Measurements from ENCODE around the gene SPPL3.
A peak's percentile ranks its signal among the peaks of the same experiment; 100 is the strongest.
"Not testable (repeated sequence)": the region's sequence is repeated elsewhere in the genome, so short reads cannot be mapped to it uniquely, and the experiment has no call there.

The SPPL3 gene

GRCh38 chr12:120741476-120742421 is 162.4 kb downstream of the SPPL3 start:
- no peak for DNase-seq (ENCODE audit: low read depth)

GRCh38 chr12:120740871-120741270 is 163.3 kb downstream of the SPPL3 start:
- DNase-seq (ENCODE audit: low read depth), result no peak

DNA sequence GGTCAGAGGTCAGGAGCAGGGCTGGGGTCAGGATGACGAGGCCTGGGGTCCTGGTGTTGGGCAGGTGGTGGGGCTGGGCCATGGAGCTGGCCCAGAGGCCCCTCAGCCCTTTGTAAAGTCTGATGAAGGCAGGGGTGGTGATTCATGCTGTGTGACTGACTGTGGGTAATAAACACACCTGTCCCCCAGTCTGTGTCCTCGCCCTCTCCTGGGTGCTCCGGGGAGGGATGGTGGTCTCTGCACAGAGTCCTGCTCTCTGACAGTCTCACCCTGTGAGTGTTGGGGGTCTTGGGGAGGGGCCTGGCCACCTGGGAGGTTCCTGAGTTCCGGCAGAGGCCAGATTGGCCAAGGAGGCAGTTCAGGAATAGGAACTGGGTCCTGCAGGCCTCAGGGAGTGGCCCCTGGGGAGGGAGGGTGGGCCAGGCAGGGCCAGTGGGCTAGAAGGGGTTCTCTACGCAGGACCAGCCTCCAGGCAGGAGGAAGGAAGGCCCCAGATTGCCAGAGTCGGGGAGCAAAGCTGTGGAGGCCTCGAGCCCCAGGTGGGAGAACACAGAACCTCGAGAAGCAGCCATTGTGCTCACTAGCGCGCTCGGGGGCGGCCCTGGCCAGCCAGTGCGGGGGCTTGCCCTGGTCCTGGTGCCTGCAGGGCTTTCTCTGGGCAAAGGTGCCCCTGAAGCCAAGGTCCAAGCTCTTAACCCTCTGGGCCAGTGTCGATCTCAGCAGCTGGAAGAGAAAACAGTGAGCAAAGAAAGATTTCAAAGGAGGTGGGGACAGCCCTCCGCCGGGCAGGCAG is 164.1 kb downstream of the SPPL3 start:
- no peak for DNase-seq (ENCODE audit: low read depth)

- DNase-seq (ENCODE audit: low read depth), result no peak
These were observed 165.0 kb downstream of the SPPL3 start for GRCh38 chr12:120739031-120739762.

DNA sequence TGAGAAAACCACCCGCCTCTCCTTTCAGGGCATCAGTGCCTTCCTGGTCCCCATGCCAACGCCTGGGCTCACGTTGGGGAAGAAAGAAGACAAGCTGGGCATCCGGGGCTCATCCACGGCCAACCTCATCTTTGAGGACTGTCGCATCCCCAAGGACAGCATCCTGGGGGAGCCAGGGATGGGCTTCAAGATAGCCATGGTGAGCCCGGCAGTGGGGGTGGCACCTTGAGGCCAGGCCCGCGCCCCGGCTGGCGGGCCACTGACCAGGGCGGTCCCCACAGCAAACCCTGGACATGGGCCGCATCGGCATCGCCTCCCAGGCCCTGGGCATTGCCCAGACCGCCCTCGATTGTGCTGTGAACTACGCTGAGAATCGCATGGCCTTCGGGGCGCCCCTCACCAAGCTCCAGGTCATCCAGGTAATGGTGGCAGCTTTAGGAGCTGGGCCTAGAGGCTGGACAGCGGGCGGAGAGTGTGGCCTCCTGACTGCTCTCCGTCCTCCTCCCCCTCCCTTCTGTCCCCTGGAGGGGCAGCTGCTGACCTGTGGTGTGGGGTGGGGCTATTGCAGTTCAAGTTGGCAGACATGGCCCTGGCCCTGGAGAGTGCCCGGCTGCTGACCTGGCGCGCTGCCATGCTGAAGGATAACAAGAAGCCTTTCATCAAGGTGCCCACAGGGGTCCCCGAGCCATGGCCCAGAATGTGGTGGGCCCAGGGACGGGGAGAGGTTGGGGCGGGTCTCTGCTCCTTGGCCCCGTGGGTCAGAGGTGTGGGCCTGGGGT is 165.7 kb downstream of the SPPL3 start:
- no peak for DNase-seq (ENCODE audit: low read depth)

DNA sequence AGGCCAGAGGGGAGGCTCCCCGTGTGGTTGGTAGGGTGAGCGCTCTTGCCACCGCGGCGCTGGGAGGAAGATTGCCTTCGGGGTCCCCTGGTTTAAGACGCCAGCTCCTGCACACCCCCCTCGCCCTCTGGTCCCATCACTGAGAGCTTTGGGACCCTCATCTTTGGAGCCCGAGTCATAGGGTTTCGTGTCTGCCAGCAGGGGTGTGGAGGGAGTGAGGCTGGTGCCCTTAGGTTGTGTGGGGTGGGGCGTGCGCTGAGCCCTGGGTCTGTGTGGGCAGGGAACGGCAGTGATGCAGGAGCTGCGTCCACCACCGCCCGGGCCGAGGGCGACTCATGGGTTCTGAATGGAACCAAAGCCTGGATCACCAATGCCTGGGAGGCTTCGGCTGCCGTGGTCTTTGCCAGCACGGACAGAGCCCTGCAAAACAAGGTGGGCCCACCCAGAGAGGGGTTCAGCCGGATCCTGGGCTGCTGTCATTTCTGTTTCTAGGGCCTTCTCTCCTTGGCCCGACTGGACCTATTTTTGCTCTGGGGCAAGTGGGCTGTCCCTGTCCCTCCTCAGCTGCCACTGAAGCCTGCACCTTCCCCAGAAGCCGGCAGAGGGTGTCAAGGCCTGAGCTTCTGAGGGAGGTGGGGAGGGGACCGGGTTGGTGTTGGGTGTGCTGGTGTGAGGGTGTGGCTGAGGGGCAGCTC is 166.5 kb downstream of the SPPL3 start:
- no peak for DNase-seq (ENCODE audit: low read depth)

DNA sequence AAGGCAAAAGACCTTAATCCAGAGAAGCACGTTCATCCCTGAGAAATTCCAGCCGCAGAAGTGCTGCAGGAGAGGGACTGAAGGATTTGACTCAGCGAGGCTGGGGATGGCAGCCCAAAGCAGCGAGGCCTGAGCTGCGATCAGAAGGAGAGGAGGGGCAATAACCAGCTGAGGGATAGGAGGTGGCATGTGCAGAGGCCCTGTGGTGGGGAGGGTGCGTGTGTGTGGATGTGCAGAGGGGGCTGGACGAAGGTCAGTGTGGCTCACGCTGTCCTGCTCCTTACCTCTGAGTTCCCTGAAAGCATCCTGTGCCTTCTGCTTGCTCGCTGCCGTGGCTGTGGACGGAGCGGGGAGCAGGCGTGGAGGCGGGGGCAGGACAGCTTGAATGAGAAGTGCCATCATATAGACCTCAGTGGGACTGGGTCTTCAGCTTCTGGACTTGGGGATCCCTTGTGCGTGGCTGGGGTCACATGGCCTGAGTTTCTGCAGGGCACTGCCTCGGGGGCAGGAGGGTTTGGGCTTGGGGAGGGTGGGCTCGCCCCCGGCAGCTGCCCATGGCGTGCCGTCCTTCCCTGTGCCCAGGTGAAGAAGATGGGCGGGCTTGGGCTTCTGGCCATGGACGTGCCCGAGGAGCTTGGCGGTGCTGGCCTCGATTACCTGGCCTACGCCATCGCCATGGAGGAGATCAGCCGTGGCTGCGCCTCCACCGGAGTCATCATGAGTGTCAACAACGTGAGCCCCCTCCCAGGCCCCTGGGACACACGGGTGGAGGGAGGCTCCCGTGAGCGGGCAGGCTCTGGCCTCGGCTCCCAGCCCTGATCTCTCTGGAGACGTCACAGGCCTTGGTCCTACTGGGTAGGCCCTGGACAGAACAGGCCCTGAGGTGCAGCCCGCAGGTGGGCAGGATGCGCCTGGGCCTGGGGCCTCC is 167.5 kb downstream of the SPPL3 start:
- DNase-seq (ENCODE audit: low read depth), result no peak

- no peak for DNase-seq (ENCODE audit: low read depth)
These were observed 169.0 kb downstream of the SPPL3 start for GRCh38 chr12:120735181-120735580.

DNA sequence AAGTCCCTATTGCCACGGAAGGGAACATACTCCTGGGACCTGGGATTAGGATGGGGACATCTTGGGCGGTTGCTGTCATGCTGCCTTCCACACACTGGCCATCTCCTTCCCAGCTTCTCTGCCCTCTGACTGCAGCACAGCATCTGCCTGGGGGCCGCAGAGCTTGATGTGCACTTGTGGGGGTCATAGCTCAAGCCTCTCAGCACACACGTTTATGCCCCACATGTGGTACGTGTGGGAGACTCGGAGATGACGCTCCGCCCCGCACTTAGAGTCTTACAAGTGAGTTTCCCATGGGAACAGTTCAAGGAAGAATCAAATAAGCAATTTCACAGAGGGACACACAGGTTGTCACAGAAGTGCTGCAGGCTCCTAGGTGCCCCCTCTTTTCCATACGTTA is 169.9 kb downstream of the SPPL3 start:
- DNase-seq (ENCODE audit: low read depth), result no peak

DNA sequence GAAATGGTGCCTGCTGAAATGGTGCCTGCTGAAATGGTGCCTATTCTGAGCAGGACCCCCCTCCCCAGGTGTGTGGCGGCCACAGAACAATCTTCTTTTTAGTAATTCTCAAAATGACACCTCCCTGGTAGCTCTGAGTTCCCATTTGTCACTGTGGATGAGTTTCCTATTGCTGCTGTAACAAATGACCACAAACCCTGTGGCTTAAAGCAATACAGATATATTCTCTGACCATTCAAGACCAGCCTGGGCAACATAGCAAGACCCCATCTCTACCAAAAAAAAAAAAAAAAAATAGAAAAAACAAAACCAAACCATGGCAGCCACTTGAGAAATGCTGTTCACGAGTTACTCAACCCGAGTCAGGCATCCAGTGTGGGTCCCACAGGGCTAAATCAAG is 170.6 kb downstream of the SPPL3 start:
- DNase-seq (ENCODE audit: low read depth), result no peak

- not testable (repeated sequence) for DNase-seq (ENCODE audit: low read depth)
These were observed 172.0 kb downstream of the SPPL3 start for GRCh38 chr12:120732198-120732597.

- no peak for DNase-seq (ENCODE audit: low read depth)
These were observed 177.2 kb downstream of the SPPL3 start for GRCh38 chr12:120726961-120727360.

DNA sequence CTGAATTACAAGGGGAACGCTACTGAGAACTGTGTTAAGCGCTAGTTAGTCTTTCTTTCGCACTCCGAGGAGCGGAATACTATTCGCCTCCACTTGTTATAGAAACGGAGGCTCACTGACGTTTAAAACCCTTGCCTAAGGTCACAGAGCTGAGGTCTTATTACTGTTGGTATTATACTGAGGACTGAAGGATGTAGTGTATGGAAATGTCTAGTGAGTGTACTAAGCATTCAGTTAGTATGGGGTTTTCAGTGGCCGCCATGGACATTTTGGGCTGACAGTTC is 177.7 kb downstream of the SPPL3 start:
- no peak for DNase-seq (ENCODE audit: low read depth)

- peak; percentile 77 for DNase-seq (ENCODE audit: low read depth)
These were observed 178.3 kb downstream of the SPPL3 start, which contains the start of gene ACADS for GRCh38 chr12:120725659-120726509. Gene ACADS (plus strand): TSS chr12:120725826. CDS start chr12:120725886, 60 bp downstream.

DNA sequence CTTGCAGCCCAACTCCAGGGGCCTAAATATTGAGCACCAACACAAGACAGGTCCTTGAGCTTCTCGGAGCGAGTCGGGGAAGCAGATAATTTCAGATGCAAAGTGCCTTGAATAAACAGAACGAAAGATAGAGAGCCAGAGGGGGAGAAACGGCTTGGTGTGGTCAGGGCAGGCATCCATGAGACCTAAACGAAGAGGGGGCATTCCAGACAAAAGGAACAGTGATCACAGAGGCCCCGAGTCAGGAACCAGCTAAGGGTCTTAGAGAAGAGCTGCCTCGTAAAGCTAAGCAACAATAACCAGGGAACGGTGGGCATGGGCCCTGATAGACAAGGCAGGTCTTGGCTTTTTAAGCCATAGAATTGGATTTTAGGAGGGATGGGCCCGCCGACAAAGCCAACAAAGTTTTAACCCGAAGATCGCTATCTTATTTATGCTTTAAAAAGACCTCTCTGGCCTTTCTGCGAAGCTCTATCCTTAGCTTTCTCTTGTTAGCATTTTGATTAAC is 179.0 kb downstream of the SPPL3 start:
- no peak for DNase-seq (ENCODE audit: low read depth)

DNA sequence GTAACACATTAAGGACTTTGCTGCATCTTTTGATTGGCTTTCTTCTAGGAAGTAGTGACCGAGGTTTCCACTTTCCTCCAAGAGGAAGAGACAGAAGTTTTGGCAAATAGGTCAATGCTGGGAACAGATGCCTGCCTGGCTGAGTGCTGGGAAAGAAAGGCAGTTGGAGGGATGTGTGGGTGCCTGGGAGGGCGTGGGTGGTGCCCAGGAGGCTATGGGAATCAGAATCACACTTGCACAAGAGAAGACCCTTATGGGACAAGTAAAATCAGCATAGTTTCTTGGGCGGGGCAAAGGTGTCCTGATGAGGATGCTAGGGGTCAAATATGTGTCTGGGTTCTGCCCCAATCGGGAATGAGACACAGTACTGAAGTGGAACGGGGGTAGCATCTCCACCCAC is 179.4 kb downstream of the SPPL3 start:
- DNase-seq (ENCODE audit: low read depth), result no peak

DNA sequence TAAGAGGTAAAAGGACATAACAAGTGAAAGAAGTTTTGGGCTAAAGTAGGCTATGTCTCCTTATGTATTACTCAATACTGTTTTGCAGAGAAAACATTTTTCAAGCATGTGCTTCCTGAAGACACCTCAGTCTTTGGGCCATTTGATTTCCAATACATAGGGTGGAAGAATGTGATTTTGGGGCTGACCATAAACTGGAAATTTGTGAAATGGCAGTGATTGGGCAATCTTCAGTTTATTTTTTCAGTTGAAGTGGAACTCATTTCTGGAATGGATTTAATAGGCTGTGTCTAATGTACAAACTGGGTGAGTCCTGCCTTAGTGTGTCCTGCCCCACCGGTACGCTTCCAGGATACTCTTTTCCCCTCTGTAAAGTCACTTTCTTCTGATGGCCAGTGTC is 181.4 kb downstream of the SPPL3 start:
- no peak for DNase-seq (ENCODE audit: low read depth)

DNA sequence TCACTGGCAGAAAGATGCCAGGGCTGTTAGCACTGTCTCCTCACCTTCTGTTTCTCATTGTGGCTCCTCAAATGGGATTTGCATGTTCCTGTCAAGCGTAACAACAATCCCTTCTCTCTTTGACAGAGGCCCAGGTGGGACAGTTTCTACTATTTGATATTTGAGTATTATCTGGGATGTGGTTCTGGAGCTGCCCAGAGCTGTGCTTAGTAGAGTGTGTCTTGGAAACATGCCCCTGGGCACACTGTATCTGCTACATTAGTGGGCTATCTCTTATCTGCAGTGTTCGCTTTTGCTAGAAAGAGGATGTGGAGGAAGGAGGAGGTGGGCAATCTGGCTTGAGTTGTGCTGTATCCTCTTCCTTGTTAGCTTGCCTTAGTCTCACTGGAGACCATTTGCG is 182.3 kb downstream of the SPPL3 start:
- peak; percentile 82 for DNase-seq (ENCODE audit: low read depth)
